ENCODE results near the gene FOXN3. TPM values are rescaled to one million over a fixed set of nuclear protein-coding genes. Genes with fewer than 3 reads are reported as not detected.

The FOXN3 gene
- total RNA-seq, 2 donors from 2014 or later, result 42.3 to 61.6 TPM

- Histone ChIP-seq H3K9me3 (no peaks in the 10 kb centered on the region), H3K4me1 (no peaks in the 10 kb centered on the region), H3K36me3 (replicated peaks in 1 of 2; ENCODE audit: insufficient read depth in 1 of 2, low read depth in 2 of 2) (no peaks in the 10 kb centered on the region), H3K4me3 (no peak overlapping the region), H3K27me3 (no peaks in the 10 kb centered on the region), H3K27ac (no peak overlapping the region)
- intact Hi-C loops (cut with DNase I), result no loop called here
- ATAC-seq (no peak), DNase-seq (no peak)
- 85 to 91% methylated on average over 3 of the region's 3 CpGs for WGBS, 2 donors
- no peak for TF ChIP-seq CTCF (IDR thresholded peaks at IDR 0.05)
- TF ChIP-seq POLR2A (IDR thresholded peaks at IDR 0.05), result no peak
These were observed 169.4 kb downstream of the FOXN3 start for GRCh38 chr14:89247457-89248122.

- no peaks in the 10 kb centered on the region for H3K9me3 ChIP-seq
- no peak for DNase-seq
- H3K36me3 ChIP-seq (replicated peaks in 1 of 2; ENCODE audit: insufficient read depth in 1 of 2, low read depth in 2 of 2), result no peaks in the 10 kb centered on the region
- no peaks in the 10 kb centered on the region for H3K27me3 ChIP-seq
- no peaks in the 10 kb centered on the region for H3K4me1 ChIP-seq
- ATAC-seq, result no peak
- TF ChIP-seq CTCF (IDR thresholded peaks at IDR 0.05), result no peak
- no peak for TF ChIP-seq POLR2A (IDR thresholded peaks at IDR 0.05)
- intact Hi-C loops (cut with DNase I), result no loop called here
- H3K4me3 ChIP-seq, result no peak overlapping the region
- WGBS, 2 donors, result 94% methylated on average over 8 of the region's 8 CpGs
- H3K27ac ChIP-seq, result no peak overlapping the region
These were observed 170.7 kb downstream of the FOXN3 start for GRCh38 chr14:89246290-89246689.

GRCh38 chr14:89245802-89246201 lies 171.2 kb downstream of the FOXN3 start:
- DNase-seq, result no peak
- no peaks in the 10 kb centered on the region for H3K27me3 ChIP-seq
- ATAC-seq, result no peak
- TF ChIP-seq CTCF (IDR thresholded peaks at IDR 0.05) (no peak), POLR2A (IDR thresholded peaks at IDR 0.05) (no peak)
- H3K27ac ChIP-seq, result no peak overlapping the region
- intact Hi-C loops (cut with DNase I), result no loop called here
- WGBS, 2 donors, result 90 to 91% methylated on average over 9 of the region's 9 CpGs
- H3K9me3 ChIP-seq, result no peaks in the 10 kb centered on the region
- no peaks in the 10 kb centered on the region for H3K36me3 ChIP-seq (replicated peaks in 1 of 2; ENCODE audit: insufficient read depth in 1 of 2, low read depth in 2 of 2)
- no peak overlapping the region for H3K4me3 ChIP-seq
- H3K4me1 ChIP-seq, result no peaks in the 10 kb centered on the region

GRCh38 chr14:89244720-89245119 lies 172.3 kb downstream of the FOXN3 start:
- Histone ChIP-seq H3K27ac (no peak overlapping the region), H3K4me3 (no peak overlapping the region), H3K36me3 (replicated peaks in 1 of 2; ENCODE audit: insufficient read depth in 1 of 2, low read depth in 2 of 2) (no peaks in the 10 kb centered on the region), H3K9me3 (no peaks in the 10 kb centered on the region), H3K27me3 (no peaks in the 10 kb centered on the region), H3K4me1 (no peaks in the 10 kb centered on the region)
- intact Hi-C loops (cut with DNase I), result no loop called here
- WGBS, 2 donors, result 80 to 94% methylated on average over 6 of the region's 6 CpGs
- DNase-seq (no peak), ATAC-seq (no peak)
- TF ChIP-seq CTCF (IDR thresholded peaks at IDR 0.05), result no peak
- no peak for TF ChIP-seq POLR2A (IDR thresholded peaks at IDR 0.05)

- 90 to 92% methylated on average over 6 of the region's 6 CpGs for WGBS, 2 donors
These were observed 173.3 kb downstream of the FOXN3 start for GRCh38 chr14:89243741-89244140.

More at GRCh38 chr14:89243741-89244140, 173.3 kb downstream of the FOXN3 start:
- H3K27me3 ChIP-seq, result no peaks in the 10 kb centered on the region
- H3K4me1 ChIP-seq, result no peaks in the 10 kb centered on the region
- ATAC-seq, result no peak
- no peaks in the 10 kb centered on the region for H3K9me3 ChIP-seq
- TF ChIP-seq CTCF (IDR thresholded peaks at IDR 0.05) (no peak), POLR2A (IDR thresholded peaks at IDR 0.05) (no peak)
- DNase-seq, result no peak
- H3K4me3 ChIP-seq, result no peak overlapping the region
- intact Hi-C loops (cut with DNase I), result no loop called here
- H3K36me3 ChIP-seq (replicated peaks in 1 of 2; ENCODE audit: insufficient read depth in 1 of 2, low read depth in 2 of 2), result no peaks in the 10 kb centered on the region
- no peak overlapping the region for H3K27ac ChIP-seq
